ENCODE data around the gene ETNPPL.
A peak's percentile ranks its signal among the peaks of the same experiment; 100 is the strongest.

The ETNPPL gene

GRCh38 chr4:108700081-108700757 lies 62.6 kb downstream of the ETNPPL start:
- DNase-seq (ENCODE audit: low spot score) = peak; percentile 37

- no peak for DNase-seq (ENCODE audit: low spot score)
Observed at GRCh38 chr4:108696160-108696559, 66.7 kb downstream of the ETNPPL start.

- DNase-seq (ENCODE audit: low spot score) = no peak
Observed at GRCh38 chr4:108695062-108695461, 67.8 kb downstream of the ETNPPL start.

- DNase-seq (ENCODE audit: low spot score) = no peak
Observed at GRCh38 chr4:108694423-108694822, 68.4 kb downstream of the ETNPPL start.

- DNase-seq (ENCODE audit: low spot score) = no peak
Observed at GRCh38 chr4:108693819-108694218, 69.0 kb downstream of the ETNPPL start.

- no peak for DNase-seq (ENCODE audit: low spot score)
Observed at GRCh38 chr4:108693211-108693610, 69.6 kb downstream of the ETNPPL start.

Measured in AG08395 (cell line).